PC-9 (cell line): ENCODE data around the gene GRIP2.

Experiments used
- CTCF ChIP-seq: fragments of 200-600 bp; sonication (generic); conservative IDR thresholded peaks from 2 replicates; pipeline ENCODE4 v1.6.1; 2017; ENCODE audit warnings: mixed run types, antibody characterized with exemption, mild to moderate bottlenecking, moderate library complexity
- EZH2 ChIP-seq: fragments of 200-600 bp; sonication (generic); IDR thresholded peaks from 2 replicates; pipeline ENCODE4 v1.8.0; 2017; ENCODE audit warnings: antibody characterized with exemption, low read depth

DNA sequence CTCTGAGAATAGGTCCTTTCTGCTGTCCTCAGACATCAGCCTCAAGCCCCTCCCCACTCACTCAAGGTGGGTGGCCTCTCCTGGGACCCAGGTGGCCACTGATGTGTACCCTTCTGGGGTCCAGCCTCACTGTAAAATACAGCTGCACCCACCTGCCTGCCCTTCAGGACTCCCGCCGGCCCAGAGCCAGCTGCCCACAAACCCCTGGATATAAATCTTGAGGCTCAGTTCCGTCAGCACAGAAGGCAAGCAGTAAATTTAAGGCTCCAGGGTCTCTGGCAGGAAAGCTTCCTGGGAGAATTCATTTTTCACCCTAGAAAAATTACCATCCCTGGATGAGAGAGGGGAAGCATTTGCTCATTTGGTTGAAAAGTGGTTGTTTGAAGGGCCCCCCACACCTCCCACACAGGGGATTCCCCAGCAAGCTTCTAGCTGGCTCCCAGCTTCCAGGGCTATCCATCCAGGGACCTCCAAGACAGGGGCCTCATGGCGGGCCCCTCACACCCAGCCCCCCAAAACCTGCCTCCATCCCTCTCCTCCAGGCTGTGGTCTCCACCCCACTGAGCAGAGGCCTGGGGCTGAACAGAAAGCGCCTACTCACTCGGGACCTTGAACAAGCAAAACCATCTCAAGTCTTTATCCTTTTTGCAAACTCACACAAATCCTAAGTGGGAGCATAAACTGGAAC is 48.4 kb upstream of the GRIP2 start:
- TF ChIP-seq EZH2: no peak
- no peak for TF ChIP-seq CTCF
